ENCODE measurements around the gene BZW2.

GRCh38 chr7:16755397-16755796 is 109.4 kb downstream of the BZW2 start:
- TF ChIP-seq CTCF (IDR thresholded peaks at IDR 0.05 in 4 of 5, conservative IDR thresholded peaks at IDR 0.05 in 1 of 5) (no peak), POLR2A (IDR thresholded peaks at IDR 0.05) (no peak)
